T-helper 1 cell (primary cell): Measurements from ENCODE around the gene CCR5.
A peak's percentile ranks its signal among the peaks of the same experiment; 100 is the strongest.

ENCODE experiments used
- DNase-seq, 5 donors: peaks; one replicate each; pipeline ENCODE4 v3.0.0-alpha.2; 2012 to 2020

The CCR5 gene

DNA sequence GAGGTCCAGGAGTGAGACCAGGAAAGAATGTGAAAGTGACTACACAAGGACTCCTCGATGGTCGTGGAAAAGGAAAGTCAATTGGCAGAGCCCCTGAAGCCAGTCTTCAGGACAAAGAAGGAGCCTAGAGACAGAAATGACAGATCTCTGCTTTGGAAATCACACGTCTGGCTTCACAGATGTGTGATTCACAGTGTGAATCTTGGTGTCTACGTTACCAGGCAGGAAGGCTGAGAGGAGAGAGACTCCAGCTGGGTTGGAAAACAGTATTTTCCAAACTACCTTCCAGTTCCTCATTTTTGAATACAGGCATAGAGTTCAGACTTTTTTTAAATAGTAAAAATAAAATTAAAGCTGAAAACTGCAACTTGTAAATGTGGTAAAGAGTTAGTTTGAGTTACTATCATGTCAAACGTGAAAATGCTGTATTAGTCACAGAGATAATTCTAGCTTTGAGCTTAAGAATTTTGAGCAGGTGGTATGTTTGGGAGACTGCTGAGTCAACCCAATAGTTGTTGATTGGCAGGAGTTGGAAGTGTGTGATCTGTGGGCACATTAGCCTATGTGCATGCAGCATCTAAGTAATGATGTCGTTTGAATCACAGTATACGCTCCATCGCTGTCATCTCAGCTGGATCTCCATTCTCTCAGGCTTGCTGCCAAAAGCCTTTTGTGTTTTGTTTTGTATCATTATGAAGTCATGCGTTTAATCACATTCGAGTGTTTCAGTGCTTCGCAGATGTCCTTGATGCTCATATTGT is 10.8 kb upstream of the CCR5 start:
- DNase-seq = peak in 1 of 5 donors; percentile 72

GRCh38 chr3:46360907-46361306 is 9.8 kb upstream of the CCR5 start:
- DNase-seq = peak in 1 of 5 donors; percentile 40

GRCh38 chr3:46361408-46362283 is 9.1 kb upstream of the CCR5 start:
- DNase-seq = peak in 1 of 5 donors; percentile 61

- DNase-seq = no peak
Measured at GRCh38 chr3:46365041-46365440, 5.7 kb upstream of the CCR5 start.

DNA sequence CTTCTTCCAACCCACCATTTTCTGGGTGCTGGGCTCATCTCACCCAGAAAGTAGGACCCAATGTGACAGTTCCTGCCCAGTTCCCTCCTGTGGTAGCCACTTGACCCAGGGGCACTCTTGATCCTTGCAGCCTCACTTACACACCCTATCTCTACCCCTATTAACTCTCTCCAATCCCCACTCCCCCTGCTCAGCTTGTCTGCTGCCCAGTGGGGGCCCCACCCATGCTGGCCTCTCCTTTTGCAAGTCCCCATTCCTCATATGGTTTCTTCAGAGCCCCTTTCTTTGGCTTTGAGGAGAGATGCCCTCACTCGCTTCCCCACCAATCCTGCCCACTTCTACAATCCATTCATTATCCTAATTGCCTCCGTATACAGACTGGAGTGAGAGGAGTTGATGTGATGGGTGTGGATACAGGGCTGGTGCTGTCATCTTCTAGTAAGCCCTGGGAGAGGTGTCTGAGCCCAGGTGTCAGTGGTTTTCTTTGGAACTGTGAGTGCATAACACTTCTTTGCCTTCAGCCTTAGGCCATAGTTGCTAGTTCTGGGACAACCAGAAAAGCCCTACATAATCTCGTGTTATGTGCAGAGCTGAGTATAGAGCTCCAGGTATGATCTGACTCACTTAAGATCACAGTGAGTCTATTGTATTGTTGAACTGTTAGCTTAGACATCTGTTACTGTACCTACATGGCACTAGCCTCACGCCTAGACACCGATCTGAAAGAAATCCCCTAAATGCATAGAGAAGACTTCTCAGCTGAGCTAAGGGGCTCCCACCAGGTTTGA is 4.8 kb upstream of the CCR5 start:
- no peak for DNase-seq

DNA sequence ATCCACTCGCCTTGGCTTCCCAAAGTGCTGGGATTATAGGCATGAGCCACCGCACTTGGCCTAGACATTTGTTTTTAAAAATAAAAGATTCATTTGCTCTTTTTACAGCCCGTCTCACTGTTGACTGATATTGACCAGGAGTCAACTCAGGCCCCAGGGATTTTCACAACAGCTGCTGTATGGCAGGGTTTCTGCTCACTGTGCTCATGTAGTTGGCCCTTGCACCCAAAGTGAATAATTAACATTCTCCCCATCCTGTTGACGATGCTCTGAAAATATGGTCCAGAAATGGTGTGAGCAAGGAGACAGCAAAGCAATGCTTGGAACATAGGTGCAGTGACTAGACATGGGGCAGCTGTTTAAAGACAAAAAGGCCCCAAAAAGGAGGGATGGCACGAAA is 2.9 kb upstream of the CCR5 start:
- no peak for DNase-seq

DNA sequence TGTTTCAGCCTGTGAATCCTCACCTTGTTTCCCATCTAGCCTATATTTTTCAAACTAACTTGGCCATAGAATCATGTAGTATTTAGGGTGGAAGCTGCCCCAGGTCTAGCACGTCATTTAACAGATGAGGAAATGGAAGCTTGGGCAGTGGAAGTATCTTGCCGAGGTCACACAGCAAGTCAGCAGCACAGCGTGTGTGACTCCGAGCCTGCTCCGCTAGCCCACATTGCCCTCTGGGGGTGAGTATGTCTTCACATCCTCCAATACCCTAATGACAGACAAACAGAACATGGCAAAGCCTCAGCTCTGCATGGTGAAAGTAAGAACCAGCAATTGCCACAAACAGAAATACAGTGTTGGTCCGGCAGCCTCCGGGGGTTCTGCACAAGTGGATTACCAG is 2.2 kb upstream of the CCR5 start:
- DNase-seq = peak; percentile 30 to 91 (median 50)

DNA sequence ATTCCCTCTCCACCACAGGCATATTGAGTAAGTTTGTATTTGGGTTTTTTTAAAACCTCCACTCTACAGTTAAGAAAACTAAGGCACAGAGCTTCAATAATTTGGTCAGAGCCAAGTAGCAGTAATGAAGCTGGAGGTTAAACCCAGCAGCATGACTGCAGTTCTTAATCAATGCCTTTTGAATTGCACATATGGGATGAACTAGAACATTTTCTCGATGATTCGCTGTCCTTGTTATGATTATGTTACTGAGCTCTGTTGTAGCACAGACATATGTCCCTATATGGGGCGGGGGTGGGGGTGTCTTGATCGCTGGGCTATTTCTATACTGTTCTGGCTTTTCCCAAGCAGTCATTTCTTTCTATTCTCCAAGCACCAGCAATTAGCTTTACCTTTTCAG is 1.6 kb upstream of the CCR5 start:
- DNase-seq = no peak

DNA sequence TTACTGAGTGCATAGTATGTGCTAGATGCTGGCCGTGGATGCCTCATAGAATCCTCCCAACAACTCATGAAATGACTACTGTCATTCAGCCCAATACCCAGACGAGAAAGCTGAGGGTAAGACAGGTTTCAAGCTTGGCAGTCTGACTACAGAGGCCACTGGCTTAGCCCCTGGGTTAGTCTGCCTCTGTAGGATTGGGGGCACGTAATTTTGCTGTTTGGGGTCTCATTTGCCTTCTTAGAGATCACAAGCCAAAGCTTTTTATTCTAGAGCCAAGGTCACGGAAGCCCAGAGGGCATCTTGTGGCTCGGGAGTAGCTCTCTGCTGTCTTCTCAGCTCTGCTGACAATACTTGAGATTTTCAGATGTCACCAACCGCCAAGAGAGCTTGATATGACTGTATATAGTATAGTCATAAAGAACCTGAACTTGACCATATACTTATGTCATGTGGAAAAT is 1.0 kb upstream of the CCR5 start:
- DNase-seq = peak in 1 of 5 donors; percentile 90

DNA sequence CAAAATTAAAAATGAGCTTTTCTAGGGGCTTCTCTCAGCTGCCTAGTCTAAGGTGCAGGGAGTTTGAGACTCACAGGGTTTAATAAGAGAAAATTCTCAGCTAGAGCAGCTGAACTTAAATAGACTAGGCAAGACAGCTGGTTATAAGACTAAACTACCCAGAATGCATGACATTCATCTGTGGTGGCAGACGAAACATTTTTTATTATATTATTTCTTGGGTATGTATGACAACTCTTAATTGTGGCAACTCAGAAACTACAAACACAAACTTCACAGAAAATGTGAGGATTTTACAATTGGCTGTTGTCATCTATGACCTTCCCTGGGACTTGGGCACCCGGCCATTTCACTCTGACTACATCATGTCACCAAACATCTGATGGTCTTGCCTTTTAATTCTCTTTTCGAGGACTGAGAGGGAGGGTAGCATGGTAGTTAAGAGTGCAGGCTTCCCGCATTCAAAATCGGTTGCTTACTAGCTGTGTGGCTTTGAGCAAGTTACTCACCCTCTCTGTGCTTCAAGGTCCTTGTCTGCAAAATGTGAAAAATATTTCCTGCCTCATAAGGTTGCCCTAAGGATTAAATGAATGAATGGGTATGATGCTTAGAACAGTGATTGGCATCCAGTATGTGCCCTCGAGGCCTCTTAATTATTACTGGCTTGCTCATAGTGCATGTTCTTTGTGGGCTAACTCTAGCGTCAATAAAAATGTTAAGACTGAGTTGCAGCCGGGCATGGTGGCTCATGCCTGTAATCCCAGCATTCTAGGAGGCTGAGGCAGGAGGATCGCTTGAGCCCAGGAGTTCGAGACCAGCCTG is 984 bp downstream of the CCR5 start:
- DNase-seq = no peak

DNA sequence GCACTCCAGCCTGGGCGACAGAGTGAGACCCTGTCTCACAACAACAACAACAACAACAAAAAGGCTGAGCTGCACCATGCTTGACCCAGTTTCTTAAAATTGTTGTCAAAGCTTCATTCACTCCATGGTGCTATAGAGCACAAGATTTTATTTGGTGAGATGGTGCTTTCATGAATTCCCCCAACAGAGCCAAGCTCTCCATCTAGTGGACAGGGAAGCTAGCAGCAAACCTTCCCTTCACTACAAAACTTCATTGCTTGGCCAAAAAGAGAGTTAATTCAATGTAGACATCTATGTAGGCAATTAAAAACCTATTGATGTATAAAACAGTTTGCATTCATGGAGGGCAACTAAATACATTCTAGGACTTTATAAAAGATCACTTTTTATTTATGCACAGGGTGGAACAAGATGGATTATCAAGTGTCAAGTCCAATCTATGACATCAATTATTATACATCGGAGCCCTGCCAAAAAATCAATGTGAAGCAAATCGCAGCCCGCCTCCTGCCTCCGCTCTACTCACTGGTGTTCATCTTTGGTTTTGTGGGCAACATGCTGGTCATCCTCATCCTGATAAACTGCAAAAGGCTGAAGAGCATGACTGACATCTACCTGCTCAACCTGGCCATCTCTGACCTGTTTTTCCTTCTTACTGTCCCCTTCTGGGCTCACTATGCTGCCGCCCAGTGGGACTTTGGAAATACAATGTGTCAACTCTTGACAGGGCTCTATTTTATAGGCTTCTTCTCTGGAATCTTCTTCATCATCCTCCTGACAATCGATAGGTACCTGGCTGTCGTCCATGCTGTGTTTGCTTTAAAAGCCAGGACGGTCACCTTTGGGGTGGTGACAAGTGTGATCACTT is 2.0 kb downstream of the CCR5 start:
- peak in 1 of 5 donors; percentile 69 for DNase-seq

DNA sequence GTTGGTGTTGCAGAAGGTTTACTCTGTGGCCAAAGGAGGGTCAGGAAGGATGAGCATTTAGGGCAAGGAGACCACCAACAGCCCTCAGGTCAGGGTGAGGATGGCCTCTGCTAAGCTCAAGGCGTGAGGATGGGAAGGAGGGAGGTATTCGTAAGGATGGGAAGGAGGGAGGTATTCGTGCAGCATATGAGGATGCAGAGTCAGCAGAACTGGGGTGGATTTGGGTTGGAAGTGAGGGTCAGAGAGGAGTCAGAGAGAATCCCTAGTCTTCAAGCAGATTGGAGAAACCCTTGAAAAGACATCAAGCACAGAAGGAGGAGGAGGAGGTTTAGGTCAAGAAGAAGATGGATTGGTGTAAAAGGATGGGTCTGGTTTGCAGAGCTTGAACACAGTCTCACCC is 4.0 kb downstream of the CCR5 start:
- DNase-seq = no peak

GRCh38 chr3:46375218-46375617 is 4.5 kb downstream of the CCR5 start:
- DNase-seq = peak in 1 of 5 donors; percentile 47

DNA sequence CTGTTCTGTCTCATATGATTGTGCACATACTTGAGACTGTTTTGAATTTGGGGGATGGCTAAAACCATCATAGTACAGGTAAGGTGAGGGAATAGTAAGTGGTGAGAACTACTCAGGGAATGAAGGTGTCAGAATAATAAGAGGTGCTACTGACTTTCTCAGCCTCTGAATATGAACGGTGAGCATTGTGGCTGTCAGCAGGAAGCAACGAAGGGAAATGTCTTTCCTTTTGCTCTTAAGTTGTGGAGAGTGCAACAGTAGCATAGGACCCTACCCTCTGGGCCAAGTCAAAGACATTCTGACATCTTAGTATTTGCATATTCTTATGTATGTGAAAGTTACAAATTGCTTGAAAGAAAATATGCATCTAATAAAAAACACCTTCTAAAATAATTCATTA is 5.1 kb downstream of the CCR5 start:
- no peak for DNase-seq

- peak in 4 of 5 donors; percentile 32 to 64 (median 43) for DNase-seq
Measured at GRCh38 chr3:46378426-46378942, 7.7 kb downstream of the CCR5 start.

- no peak for DNase-seq
Measured at GRCh38 chr3:46380471-46381221, 9.9 kb downstream of the CCR5 start.

DNA sequence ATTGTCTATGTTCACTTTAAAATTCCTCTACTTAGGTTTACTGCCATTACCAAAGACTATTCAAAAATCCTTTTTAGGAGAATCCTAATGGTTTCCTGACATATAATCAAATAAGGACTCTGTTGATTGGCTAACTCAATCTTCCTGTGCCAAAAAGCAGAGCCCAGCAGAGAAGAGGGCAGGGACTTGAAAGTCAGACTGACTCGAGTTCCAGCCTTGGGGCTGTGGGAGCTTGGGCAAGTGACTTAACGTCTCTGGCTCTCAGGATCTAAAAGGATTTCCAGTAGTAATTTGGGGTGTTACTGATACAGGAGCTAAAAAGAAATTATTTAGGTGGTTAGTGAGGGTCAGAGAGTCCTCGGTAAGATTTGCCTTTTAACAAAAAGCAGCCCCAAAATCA is 10.9 kb downstream of the CCR5 start:
- no peak for DNase-seq

- no peak for DNase-seq
Measured at GRCh38 chr3:46383211-46383950, 12.6 kb downstream of the CCR5 start.

- DNase-seq = no peak
Measured at GRCh38 chr3:46383951-46384330, 13.2 kb downstream of the CCR5 start.
